NCI-H1436 (cell line): ENCODE data around the gene ZBTB46.
"Not testable (repeated sequence)": the region's sequence is repeated elsewhere in the genome, so short reads cannot be mapped to it uniquely, and the experiment has no call there.

Source experiments
- DNase-seq: peaks from one replicate; lab custom pipeline; 2025; lab: John Stamatoyannopoulos, UW

ZBTB46 gene

DNA sequence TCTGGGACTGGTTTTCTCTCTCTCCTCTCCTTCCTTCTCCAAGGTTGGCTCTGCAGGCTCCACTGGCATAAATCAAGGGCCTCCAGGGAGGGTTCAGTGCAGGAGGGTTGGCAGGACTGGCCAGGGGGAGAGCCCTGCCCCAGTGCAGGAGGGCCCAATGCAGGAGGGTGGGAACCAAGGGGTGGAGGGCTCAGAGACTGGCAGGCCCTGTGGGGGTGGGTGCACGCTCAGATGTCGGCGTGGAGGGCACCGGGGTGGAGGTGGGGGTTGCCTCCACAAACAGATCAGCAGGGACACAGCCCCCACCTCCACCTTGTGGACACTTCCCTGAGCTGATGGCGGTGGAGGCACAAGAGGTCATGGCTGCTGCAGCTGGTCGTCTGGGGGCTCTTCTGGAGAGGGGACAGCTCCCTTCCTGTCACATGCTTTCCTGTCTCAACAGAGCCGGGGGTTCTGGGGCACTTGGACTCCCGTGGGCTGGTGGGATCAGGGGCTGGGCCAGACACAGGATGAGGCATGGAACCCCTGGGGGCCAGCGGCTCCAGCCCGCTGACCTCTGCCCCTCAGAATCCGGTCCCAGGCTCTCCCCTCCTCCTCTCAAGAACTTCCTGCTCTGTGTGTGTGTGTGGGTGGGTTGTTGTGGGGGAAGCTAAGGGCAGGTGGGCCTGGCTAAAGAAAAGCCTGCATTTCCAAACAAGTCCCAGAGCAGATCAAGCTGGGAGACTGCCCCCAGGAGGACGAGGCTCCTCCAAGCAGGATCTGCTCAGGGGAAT lies 27.5 kb upstream of the ZBTB46 start:
- no peak for DNase-seq

DNA sequence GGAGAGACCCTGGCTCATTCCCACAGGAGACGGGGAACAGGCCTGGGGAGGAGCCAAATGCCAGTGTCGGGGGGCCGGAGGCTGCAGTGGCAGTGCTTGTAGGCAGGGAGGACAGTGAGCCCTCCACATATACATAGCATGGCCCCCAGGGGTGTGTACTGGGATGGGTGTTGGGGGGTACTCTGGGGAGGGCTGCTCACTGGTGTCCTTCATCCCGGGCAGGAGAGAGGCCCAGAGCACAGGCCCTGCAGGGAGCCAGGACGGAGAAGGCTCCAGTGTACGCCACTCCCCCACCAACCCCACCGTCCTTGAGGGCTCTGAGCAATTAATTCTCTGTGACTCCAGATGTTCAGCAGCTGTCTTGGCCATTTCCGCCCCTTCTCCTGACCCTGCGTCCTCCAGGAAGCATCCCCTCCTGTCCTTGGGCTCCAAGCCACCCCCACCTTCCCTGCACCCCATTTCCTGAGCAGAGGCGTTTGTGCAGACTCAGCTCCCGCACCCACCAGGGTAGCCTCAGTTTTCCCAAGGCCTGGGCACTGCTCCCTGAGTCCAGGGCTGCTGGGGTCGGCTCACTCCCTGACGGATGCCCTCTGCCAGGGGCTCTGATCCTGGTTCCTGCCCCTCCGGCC lies 26.8 kb upstream of the ZBTB46 start:
- DNase-seq, result no peak

DNA sequence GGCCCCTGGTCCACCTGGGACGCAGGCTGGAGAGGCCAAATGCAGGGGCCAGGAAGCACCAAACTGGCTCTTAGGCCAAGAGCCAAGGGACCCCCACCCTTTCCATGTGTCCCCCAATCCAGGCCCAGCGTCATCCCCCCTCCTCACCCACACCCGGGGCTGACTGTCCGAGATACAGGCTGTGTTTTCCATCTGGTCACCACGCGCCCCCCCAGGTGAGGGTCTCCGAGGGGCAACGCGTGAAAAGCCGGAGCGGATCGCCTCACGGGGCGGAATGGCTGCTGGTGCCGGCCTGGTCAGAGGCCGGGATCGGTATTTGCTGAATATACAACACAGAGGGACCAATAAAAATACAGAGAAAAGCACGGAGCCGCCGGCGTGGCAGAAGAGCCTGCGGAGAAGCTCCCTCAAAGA lies 25.0 kb upstream of the ZBTB46 start:
- DNase-seq, result no peak

DNA sequence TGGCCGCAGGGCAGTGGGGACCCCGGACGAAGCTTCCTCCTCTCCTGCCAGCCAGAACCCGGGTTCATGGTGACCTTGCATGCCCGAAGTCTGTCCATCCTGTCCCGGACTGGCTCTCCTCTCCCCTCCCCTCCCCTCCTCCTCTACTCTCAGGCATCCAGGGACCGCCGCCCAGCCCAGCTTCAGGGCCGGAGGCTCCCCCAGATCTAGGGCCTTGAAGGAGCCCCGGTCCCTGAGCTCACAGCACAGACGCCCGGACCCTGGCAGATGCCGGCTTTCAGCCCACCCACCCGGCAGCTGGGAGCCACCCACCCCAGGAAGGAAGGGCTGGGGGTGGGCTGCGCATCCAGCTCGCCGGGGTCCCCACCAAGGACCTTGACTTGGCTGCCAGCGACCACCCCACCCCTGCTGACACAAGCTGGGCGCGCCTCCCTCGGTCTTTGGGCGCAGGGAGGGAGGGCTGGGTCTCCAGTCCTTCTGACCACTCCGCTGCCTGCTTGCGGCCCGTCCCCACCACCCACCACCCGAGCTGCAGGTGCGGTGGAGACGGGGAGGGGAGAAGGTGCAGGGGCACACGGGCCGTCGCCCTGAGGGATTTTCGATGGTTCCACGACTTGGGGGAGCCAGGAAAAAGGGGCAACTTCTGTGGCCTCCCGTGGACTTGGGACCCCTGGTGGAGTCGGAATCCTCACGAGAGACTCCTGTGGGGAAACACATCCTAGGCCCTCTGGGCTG lies 24.5 kb upstream of the ZBTB46 start:
- no peak for DNase-seq

DNA sequence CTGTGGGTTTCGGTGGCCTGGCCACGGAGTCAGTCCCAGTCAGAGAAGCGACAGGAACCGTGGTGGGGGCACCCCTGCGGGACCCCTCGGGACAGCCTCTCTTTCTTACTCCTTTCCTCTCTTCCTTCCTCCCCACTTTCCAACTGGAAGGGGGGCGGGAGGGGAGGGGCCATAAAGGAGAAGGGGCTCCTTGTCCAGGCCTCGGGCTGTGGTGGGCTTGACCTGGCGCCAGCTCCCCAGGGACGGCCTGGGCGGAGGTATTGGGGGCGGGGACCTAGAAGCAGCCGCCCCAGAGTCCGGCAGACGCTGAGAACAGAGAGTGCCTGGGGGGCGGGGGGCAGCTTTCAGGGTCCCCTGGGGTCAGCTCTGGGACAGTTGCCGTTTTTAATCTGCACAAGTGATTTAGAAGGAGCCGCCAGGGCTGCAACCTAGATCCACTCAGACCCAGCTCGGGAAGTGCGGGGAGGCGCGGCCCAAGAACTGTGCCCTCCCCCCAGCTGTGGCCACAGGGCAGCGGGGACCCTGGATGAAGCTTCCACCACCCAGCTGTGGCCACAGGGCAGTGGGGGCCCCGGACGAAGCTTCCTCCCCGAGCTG lies 23.8 kb upstream of the ZBTB46 start:
- DNase-seq, result no peak

DNA sequence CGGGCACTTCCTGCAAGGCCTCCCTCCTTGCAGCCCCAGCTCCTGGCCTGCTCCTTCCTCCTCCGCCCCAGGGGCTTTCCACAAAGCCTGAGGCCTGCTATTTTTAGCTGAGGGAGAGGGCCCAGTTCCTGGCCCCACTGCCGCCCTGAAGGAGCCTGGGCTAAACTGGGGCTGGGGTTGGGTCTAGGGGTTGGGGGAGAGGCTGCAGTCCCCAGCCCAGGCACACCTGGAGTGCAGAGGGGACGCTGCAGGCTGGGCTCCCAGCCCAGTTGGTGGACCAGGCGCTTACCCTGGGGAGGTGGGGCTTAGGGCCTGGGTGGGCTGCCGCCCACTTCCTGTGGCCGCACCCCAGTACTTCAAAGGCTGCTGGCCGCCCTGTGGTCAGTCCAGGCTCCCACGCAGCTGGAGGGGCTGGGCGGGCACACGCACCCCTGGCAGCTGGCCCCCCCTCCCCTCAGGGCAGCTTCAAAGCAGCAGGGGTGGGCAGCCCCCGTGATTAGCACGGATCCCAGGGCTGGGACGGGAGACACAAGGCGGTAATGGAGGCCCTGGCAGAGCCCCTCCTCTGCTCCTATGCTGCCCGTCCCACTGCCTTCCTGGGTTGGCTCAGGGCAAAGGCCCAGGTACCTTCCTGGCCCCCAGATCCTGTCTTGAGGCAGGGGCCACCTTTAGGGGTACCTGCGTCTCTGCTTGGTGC lies 23.2 kb upstream of the ZBTB46 start:
- no peak for DNase-seq

DNA sequence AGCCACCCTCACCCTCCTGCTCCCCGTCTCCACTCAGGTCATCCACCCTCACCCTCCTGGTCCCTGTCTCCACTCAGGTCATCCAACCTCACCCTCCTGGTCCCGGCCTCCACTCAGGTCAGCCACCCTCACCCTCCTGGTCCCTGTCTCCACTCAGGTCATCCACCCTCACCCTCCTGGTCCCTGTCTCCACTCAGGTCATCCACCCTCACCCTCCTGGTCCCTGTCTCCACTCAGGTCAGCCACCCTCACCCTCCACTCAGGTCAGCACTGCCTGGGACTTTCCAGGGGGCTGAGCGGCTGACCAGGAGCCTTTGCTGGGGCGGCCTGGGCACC lies 22.6 kb upstream of the ZBTB46 start:
- DNase-seq, result not testable (repeated sequence)

DNA sequence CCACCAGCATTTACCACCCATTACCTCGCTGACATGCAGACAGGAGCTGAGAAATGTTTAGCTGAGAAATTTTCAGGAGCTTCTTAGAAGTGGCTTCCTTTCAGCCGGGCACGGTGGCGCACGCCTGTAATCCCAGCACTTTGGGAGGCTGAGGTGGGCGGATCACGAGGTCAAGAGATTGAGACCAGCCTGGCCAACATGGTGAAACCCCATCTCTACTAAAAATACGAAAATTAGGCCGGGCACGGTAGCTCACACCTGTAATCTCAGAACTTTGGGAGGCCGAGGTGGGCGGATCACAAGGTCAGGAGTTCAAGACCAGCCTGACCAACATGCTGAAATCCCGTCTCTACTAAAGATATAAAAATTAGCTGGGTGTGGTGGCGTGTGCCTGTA lies 20.5 kb upstream of the ZBTB46 start:
- not testable (repeated sequence) for DNase-seq

DNA sequence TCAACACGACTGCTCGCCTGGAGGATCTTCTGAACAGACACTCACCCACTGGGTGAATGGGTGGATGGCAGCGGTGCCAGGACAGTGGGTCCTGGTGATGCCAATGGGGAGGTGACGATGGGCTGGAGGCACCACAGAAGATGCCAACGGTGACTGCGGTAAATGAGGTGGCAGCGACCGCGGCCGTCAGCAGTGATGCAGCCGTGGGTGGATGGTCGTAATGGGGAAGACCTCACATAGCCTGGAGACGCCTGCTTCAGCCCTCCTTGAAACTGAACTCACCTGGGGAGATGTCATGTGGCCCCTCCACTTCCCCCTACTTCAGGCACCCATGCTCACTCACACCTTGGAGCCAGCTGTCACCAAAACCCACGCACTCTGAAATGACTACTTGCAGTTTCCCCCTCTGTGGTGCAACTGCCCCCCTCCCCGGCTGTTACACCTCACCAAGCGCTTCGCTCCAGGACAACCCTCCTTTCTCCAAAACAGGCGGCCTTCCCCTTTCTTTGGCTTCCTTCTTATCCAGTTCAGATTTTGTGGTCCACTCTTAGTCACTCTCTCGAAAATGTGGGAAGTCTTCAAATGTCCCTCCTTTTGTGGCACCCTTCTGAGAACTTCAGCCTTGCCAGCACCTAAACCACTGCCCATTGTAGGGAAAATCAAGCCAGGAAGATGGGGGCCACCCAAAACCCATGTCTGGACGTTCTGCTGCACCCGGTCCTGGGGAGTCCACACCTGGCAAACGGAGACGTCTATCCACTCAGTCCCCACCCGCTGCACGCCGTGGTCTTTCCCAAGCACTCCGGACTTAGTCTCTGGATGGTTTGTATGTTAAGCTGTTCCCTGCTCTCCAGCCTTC lies 19.9 kb upstream of the ZBTB46 start:
- DNase-seq, result no peak

DNA sequence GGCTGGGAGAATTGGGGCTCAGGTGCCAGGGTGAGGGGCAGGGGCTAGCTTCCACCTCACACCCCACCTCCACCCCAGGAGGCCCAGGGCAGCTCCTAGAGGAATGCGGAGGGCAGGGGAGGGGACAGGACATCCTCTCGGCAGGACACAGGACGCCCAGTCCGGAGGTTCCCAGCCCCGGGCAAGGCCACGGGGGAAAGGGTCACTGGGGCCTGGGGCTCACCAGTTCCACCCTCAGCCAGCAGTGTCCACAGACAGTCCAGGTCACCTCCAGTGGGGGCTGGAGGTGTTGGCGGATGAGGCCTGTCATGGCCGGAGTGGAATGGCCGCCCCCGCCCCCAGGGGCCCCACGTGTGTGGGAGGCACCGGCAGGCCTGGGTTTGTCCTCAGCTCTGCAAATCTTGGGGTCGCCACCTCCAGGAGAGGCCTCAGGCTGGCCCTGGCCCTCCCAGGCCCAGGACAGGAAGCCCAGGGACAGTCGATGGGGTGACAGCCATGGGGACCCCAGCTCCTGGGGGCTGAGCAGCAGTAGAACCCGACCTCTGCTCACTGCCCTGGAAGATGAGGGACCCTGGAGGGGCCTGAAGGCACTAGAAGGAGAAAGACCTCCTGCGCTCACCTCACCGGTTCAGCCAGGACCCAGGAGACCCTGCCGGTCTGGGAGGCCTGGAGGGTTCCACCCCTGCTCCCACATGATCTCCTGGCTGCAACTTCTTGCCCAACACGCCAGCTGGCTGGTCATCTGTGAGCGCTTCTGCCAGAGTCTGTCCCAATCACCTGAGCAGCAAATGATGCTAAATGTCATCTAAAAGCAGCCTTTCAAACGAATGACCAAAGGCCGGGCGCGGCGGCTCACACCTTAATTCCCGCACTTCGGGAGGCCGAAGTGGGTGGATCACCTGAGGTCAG lies 17.2 kb upstream of the ZBTB46 start:
- no peak for DNase-seq

DNA sequence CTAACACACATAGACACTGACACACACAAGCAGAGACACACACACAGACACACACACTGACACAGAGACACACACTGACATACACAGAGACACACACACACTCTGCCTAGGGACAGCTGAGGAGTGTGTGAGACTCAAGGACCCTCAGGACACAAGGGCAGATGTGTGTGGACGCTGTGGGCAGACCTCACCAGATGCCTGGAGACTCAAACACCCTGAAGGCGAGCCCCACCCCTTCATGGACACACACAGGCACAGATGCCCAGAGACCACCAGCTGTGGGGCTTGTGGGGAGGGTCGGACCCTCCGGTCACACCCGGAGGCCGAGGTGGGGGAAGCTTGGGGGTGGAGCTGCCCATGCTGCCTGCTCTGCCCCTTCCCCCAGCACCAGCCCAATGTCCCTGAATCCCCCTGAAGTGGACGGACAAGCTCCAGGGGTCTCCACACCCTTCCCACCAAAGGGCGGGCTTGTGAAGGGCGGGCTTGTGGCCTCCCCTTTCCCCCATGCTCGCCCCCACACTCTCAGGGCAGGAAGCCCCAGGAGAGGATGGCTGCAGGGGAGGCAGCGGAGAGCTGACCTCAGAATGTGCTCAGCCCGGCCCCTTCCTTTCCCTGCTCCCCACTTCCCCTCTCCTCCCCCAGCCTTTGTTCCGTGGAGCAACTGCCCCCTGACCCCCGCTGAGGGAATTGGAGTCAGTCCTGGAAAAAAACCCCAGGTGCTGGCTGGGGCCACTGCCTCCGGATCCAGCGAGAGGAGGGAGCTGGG lies 16.4 kb upstream of the ZBTB46 start:
- DNase-seq, result no peak

DNA sequence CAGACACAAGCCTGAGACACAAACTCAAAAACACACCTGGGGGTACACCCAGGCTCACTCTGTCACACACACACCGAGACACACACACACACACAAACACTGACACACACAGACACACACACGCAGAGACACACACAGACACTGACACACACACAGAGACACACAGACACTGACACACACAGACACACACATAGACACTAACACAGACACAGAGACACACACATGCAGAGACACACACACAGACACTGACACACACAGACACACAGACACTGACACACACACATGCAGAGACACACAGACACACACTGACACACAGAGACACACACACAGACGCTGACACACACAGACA lies 15.8 kb upstream of the ZBTB46 start:
- DNase-seq, result no peak

DNA sequence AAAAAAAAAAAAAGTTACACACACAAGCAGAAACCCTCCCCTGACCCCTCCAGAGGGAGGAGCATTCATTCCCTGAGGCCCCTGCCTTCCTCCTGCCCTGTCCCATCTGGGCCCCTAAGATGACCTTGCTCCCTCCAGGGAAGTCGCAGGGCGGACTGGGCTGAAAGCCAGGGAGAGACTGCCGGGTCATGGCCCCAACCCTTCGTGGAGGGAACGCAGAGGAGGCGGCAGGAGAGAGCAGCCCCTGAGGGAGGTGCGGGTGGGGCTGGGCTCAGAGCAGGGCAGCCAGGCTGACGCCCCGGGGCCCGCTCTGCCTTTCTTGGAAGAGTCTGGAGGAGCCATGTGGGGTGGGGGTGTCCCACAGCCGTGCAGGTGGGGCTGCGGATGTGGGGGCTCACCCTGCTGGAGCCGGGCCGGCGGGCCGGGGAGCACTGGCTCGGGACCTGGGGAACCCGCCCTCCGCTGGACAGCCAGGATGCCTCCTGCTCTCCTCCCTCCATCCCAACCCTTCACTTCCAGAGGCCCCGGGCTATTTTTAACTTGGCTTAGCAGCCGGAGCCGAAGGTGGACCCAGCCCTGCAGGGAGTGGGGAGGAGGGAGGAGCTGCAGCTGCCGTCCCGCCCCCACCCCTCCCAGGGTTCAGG lies 15.2 kb upstream of the ZBTB46 start:
- DNase-seq, result no peak

DNA sequence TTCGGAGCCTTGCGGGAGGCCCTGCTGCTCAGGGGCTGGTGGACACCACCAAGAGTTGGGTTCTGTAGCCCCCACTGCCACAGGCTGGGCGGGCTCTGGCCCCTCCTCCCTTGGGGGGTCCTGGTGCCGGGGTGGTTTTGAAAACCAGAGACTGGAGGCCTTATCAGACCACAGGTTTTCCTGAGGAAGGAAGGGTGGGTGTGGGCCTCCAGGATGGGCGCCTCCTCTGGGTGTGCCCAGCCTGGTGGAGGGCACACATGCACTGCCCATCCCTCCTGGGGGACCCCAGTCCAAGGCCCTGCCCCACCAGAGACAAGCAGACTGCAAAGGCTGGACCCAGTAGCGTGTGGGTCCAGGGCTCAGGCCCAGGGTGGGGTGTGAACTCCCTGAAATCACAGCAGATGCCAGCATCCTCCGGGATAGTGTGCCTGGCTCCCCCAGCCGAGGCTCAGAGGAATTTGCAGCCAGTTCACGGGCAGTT lies 13.5 kb upstream of the ZBTB46 start:
- no peak for DNase-seq

DNA sequence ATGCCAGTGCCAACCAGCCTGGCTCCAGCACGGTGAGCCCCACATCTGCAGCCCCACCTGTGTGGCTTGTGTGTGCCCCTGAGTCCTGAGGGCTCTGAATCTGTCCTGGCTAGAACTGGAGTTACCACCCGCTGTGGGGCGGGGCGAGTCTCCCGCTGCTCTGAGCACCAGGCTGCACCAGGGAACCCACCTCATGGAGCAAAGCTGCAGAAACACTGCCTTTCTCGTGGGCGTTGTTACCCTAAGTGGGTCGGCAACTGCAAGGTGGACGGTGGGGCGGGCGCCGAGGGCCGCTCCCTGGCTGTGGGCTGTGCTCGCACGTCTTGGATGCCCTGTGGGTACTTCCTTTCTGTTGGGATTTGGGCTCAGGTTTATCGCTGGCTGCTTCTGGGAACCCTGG lies 12.7 kb upstream of the ZBTB46 start:
- no peak for DNase-seq

DNA sequence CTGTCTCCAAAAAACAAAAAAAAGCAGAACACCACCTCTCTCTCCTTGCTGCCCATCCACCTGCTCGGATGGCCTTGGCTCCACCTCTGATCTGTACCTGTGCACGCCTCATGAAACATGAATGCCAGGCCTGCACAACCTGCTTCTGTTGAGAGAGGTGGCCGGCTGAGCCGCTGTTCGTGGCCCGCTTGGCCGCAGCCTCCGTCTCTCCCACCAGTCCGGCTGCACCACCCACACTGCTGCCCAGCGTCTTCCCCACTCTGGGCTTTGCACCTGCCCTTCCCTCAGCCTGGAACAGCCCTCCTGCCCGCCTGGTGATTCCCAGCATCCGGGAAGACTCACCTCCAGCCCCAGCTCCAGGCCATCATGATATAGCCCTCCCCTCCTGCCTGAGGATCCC lies 12.2 kb upstream of the ZBTB46 start:
- DNase-seq, result no peak

DNA sequence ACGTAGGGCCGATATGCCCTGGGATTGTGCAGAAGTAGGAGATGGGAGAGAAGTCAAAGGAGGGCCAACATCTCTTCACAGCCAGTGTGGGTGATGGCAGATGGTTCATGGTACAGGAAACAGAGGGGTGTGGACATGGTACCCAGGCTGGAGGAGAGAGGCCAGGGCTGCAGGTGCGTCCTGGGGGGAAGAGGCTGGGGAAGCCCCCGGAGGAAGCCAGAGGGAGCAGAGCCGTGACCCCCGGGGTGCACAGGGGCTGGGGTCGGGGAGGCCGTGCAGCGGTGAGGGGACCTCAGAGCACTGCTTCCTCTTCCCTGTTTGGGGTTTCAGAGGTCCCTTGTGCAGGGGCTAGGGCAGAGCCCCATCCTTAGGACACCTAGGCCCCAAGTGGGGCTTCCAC lies 11.2 kb upstream of the ZBTB46 start:
- no peak for DNase-seq

DNA sequence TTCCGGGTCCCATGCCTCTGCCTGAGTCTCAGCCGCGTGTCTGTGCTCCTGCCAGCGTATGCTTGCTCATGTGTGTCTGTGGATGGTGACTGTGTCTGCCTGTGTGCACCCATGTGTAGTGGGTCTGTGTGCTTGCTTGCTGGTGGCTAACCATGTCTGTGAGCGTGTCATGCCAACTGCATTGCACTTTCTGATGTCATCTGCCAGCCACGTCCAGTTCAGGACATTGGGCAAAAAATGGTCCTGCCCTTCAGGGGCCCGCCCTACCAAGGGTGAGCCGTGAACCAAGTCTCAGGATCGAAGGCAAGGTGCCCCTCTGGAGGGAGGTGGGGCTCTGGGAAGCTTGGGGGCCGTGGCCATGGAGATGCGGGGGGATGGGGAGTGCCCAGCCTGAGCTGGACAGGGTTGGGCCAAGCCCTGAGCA lies 9.4 kb upstream of the ZBTB46 start:
- DNase-seq, result no peak

DNA sequence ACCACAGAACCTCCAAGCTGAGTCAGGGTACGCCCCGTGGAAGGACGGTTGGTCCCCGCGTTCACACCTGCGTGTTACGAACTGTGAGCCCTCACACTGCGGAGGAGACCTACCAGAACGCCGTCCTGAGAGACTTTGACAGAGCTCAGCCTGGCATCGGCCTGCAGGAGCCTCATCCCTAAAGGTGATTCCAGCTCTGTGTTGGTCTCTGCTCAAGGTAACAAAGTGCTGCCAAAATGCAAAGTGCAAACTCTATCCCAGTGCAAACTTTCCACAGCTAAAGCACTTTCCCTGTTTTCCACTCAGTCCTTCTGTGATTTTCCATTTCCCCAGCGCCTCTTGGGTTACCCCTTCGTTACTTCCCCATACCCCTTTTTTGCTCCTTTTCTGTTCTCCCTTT lies 8.6 kb upstream of the ZBTB46 start:
- DNase-seq, result no peak
